C4-2B (cell line): ENCODE measurements around the gene NCKAP5.

ENCODE experiments used
- H3K27ac ChIP-seq: fragments of 450-650 bp; 2 replicates; pipeline ENCODE4 v1.5.1; 2017
- CTCF ChIP-seq: fragments of 450-650 bp; conservative IDR thresholded peaks from 2 replicates; pipeline ENCODE4 v1.5.1; 2017; ENCODE audit warnings: mild to moderate bottlenecking
- ZFX ChIP-seq: fragments of 450-650 bp; IDR thresholded peaks from 2 replicates; pipeline ENCODE4 v1.6.1; 2017

The NCKAP5 gene

GRCh38 chr2:133054297-133054696 is 514.0 kb downstream of the NCKAP5 start:
- TF ChIP-seq CTCF (no peak), ZFX (no peak)
- H3K27ac ChIP-seq = no peak overlapping the region

GRCh38 chr2:133053541-133053940 is 514.7 kb downstream of the NCKAP5 start:
- H3K27ac ChIP-seq = no peak overlapping the region
- TF ChIP-seq ZFX (no peak), CTCF (no peak)

- H3K27ac ChIP-seq = no peak overlapping the region
- TF ChIP-seq CTCF = no peak
- no peak for TF ChIP-seq ZFX
Observed at GRCh38 chr2:133045787-133046186, 522.5 kb downstream of the NCKAP5 start.

GRCh38 chr2:133044556-133044955 is 523.7 kb downstream of the NCKAP5 start:
- TF ChIP-seq ZFX (no peak), CTCF (no peak)
- no peak overlapping the region for H3K27ac ChIP-seq

GRCh38 chr2:133040170-133040569 is 528.1 kb downstream of the NCKAP5 start:
- TF ChIP-seq CTCF = no peak
- no peak for TF ChIP-seq ZFX
- H3K27ac ChIP-seq = no peak overlapping the region

- no peak overlapping the region for H3K27ac ChIP-seq
- TF ChIP-seq ZFX (no peak), CTCF (no peak)
Observed at GRCh38 chr2:133039531-133039930, 528.7 kb downstream of the NCKAP5 start.

- no peak overlapping the region for H3K27ac ChIP-seq
- TF ChIP-seq CTCF (no peak), ZFX (no peak)
Observed at GRCh38 chr2:133026536-133027177, 541.6 kb downstream of the NCKAP5 start.
